ENCODE measurements around the gene R3HDM2.

R3HDM2 gene

GRCh38 chr12:57465747-57466505 lies 35.1 kb upstream of the R3HDM2 start:
- no peak for DNase-seq

GRCh38 chr12:57465030-57465746 lies 34.3 kb upstream of the R3HDM2 start:
- DNase-seq, result no peak

GRCh38 chr12:57464569-57464968 lies 33.7 kb upstream of the R3HDM2 start:
- DNase-seq, result no peak

GRCh38 chr12:57462912-57463253 lies 32.0 kb upstream of the R3HDM2 start:
- no peak for DNase-seq

- peak; percentile 81 for DNase-seq
Observed at GRCh38 chr12:57462251-57462911, 31.5 kb upstream of the R3HDM2 start.

- no peak for DNase-seq
Observed at GRCh38 chr12:57461917-57462250, 31.0 kb upstream of the R3HDM2 start.

- no peak for DNase-seq
Observed at GRCh38 chr12:57461276-57461916, 30.6 kb upstream of the R3HDM2 start.

GRCh38 chr12:57460841-57461275 lies 30.0 kb upstream of the R3HDM2 start:
- no peak for DNase-seq

- no peak for DNase-seq
Observed at GRCh38 chr12:57460468-57460784, 29.6 kb upstream of the R3HDM2 start.

- DNase-seq, result no peak
Observed at GRCh38 chr12:57459750-57460467, 29.1 kb upstream of the R3HDM2 start, which contains the start of gene GLI1. TSS of gene GLI1 (plus strand) at chr12:57459785. CDS start at chr12:57463692, 3,907 bp downstream.

- DNase-seq, result peak; percentile 93
Observed at GRCh38 chr12:57459055-57459749, 28.4 kb upstream of the R3HDM2 start.

GRCh38 chr12:57458665-57459054 lies 27.8 kb upstream of the R3HDM2 start:
- no peak for DNase-seq

GRCh38 chr12:57456737-57457490 lies 26.1 kb upstream of the R3HDM2 start:
- no peak for DNase-seq

- DNase-seq, result peak; percentile 40
Observed at GRCh38 chr12:57456145-57456700, 25.4 kb upstream of the R3HDM2 start.

- no peak for DNase-seq
Observed at GRCh38 chr12:57455374-57456144, 24.7 kb upstream of the R3HDM2 start.

- no peak for DNase-seq
Observed at GRCh38 chr12:57454566-57455373, 23.9 kb upstream of the R3HDM2 start, which contains the start of gene INHBE. TSS of gene INHBE (plus strand) at chr12:57455307. CDS start at chr12:57455537, 230 bp downstream.

GRCh38 chr12:57454213-57454565 lies 23.3 kb upstream of the R3HDM2 start:
- DNase-seq, result no peak

GRCh38 chr12:57452937-57453509 lies 22.2 kb upstream of the R3HDM2 start:
- peak; percentile 51 for DNase-seq

All from GDM1 (cell line).